HEK293 (cell line): ENCODE results near the gene VAMP5.

ENCODE experiments used
- CTCF ChIP-seq: fragments of 450-650 bp; formaldehyde crosslinking; IDR thresholded peaks from 2 replicates; pipeline ENCODE4 v1.5.1; 2016; ENCODE audit warnings: missing biosample characterization, missing genetic modification characterization
- PRDM1 ChIP-seq: fragments of 450-650 bp; formaldehyde crosslinking; IDR thresholded peaks from 2 replicates; pipeline ENCODE4; 2016; ENCODE audit warnings: missing biosample characterization, missing genetic modification characterization
- TCF7L2 ChIP-seq: IDR thresholded peaks from 2 replicates; pipeline ENCODE4 v1.6.1; 2011; ENCODE audit warnings: low read depth, mild to moderate bottlenecking, inconsistent platforms, low read length, moderate library complexity, borderline replicate concordance
- ZNF558 ChIP-seq: fragments of 450-650 bp; formaldehyde crosslinking; IDR thresholded peaks from 2 replicates; pipeline ENCODE4 v1.5.1; 2016; ENCODE audit warnings: missing biosample characterization, missing genetic modification characterization
- ZNF664 ChIP-seq: fragments of 450-650 bp; formaldehyde crosslinking; IDR thresholded peaks from 2 replicates; pipeline ENCODE4 v1.5.1; 2016; ENCODE audit warnings: missing biosample characterization, missing genetic modification characterization
- ZNF707 ChIP-seq: fragments of 450-650 bp; formaldehyde crosslinking; IDR thresholded peaks from 2 replicates; pipeline ENCODE4 v1.5.1; 2016; ENCODE audit warnings: missing biosample characterization, missing genetic modification characterization

- TF ChIP-seq ZNF664 (no peak), PRDM1 (tag by site-specific recombination) (no peak), TCF7L2 (no peak), ZNF558 (tag by site-specific recombination) (no peak), CTCF (no peak), ZNF707 (tag by site-specific recombination) (no peak)
Measured at GRCh38 chr2:85621338-85621737, 37.1 kb downstream of the VAMP5 start.
